Loucy (cell line): ENCODE data around the gene MMS19.

Source experiments
- H2AFZ ChIP-seq: fragments of 200-600 bp; sonication (generic); 2 replicates; pipeline ENCODE4 v1.6.0; 2016; ENCODE audit warnings: antibody characterized with exemption, mild to moderate bottlenecking, low read length, moderate library complexity
- H3F3A ChIP-seq: fragments of 200-600 bp; 2 replicates; pipeline ENCODE4 v1.6.0; 2016; ENCODE audit warnings: antibody characterized with exemption, low read depth, mild to moderate bottlenecking
- H3K27me3 ChIP-seq: fragments of 200-600 bp; sonication (generic); 2 replicates; pipeline ENCODE4 v1.6.1; 2014; ENCODE audit warnings: low read length, mild to moderate bottlenecking; ENCODE audit not compliant: insufficient read depth, poor library complexity, severe bottlenecking
- H3K36me3 ChIP-seq: fragments of 200-600 bp; sonication (generic); 2 replicates; pipeline ENCODE4 v1.6.1; 2016; ENCODE audit warnings: low read length; ENCODE audit not compliant: insufficient read depth
- H3K4me1 ChIP-seq: fragments of 200-600 bp; sonication (generic); 2 replicates; pipeline ENCODE4 v1.5.1; 2014; ENCODE audit warnings: low read length, mild to moderate bottlenecking; ENCODE audit not compliant: insufficient read depth, poor library complexity, severe bottlenecking
- H3K4me2 ChIP-seq: fragments of 200-600 bp; sonication (generic); 2 replicates; pipeline ENCODE4 v1.6.0; 2014; ENCODE audit warnings: antibody characterized with exemption, low read length, low read depth, mild to moderate bottlenecking; ENCODE audit not compliant: poor library complexity, severe bottlenecking
- H3K4me3 ChIP-seq: fragments of 200-600 bp; sonication (generic); 2 replicates; pipeline ENCODE4 v1.5.1; 2014; ENCODE audit warnings: low read length, mild to moderate bottlenecking, mixed read lengths; ENCODE audit not compliant: poor library complexity, severe bottlenecking
- H3K79me2 ChIP-seq: fragments of 200-600 bp; sonication (generic); 2 replicates; pipeline ENCODE4 v1.6.1; 2014; ENCODE audit warnings: low read length; ENCODE audit not compliant: insufficient read depth
- H3K9ac ChIP-seq: fragments of 200-600 bp; sonication (generic); 2 replicates; pipeline ENCODE4 v1.6.0; 2014; ENCODE audit warnings: mild to moderate bottlenecking, low read depth, low read length, moderate library complexity; ENCODE audit not compliant: poor library complexity, severe bottlenecking
- H3K9me2 ChIP-seq: fragments of 200-600 bp; sonication (generic); replicated peaks from 2 replicates; pipeline ENCODE4 v1.6.1; 2016; ENCODE audit warnings: low read depth, low read length, mixed read lengths
- H3K9me3 ChIP-seq: fragments of 200-600 bp; sonication (generic); 2 replicates; pipeline ENCODE4 v1.6.1; 2014; ENCODE audit warnings: mild to moderate bottlenecking, antibody characterized with exemption, low read length, low read depth; ENCODE audit not compliant: insufficient read depth
- H4K20me1 ChIP-seq: fragments of 200-600 bp; sonication (generic); 2 replicates; pipeline ENCODE4 v1.6.0; 2014; ENCODE audit warnings: antibody characterized with exemption, low read length, mild to moderate bottlenecking; ENCODE audit not compliant: insufficient read depth, poor library complexity, severe bottlenecking
- EZH2phosphoT487 ChIP-seq: fragments of 200-600 bp; IDR thresholded peaks from 2 replicates; pipeline ENCODE4 v1.6.1; 2018; ENCODE audit warnings: antibody characterized with exemption, mild to moderate bottlenecking, moderate library complexity, borderline replicate concordance
- TF ChIP-seq, protein P1 (sequence below): fragments of 200-600 bp; sonication (generic); conservative IDR thresholded peaks from 2 replicates; pipeline ENCODE4 v1.5.1; 2014; ENCODE audit warnings: mild to moderate bottlenecking, antibody characterized with exemption, low read length

MMS19 gene

GRCh38 chr10:97454330-97455036 is 43.7 kb downstream of the MMS19 start:
- H3K27me3 ChIP-seq: no peaks in the 10 kb centered on the region
- H3F3A ChIP-seq: no peaks in the 10 kb centered on the region
- H3K4me3 ChIP-seq: no peak overlapping the region
- H3K9ac ChIP-seq: no peak overlapping the region
- TF ChIP-seq, protein P1, sequence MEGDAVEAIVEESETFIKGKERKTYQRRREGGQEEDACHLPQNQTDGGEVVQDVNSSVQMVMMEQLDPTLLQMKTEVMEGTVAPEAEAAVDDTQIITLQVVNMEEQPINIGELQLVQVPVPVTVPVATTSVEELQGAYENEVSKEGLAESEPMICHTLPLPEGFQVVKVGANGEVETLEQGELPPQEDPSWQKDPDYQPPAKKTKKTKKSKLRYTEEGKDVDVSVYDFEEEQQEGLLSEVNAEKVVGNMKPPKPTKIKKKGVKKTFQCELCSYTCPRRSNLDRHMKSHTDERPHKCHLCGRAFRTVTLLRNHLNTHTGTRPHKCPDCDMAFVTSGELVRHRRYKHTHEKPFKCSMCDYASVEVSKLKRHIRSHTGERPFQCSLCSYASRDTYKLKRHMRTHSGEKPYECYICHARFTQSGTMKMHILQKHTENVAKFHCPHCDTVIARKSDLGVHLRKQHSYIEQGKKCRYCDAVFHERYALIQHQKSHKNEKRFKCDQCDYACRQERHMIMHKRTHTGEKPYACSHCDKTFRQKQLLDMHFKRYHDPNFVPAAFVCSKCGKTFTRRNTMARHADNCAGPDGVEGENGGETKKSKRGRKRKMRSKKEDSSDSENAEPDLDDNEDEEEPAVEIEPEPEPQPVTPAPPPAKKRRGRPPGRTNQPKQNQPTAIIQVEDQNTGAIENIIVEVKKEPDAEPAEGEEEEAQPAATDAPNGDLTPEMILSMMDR: no peak
- TF ChIP-seq EZH2phosphoT487: no peak
- H3K9me3 ChIP-seq: no peaks in the 10 kb centered on the region
- no peak overlapping the region for H2AFZ ChIP-seq
- peaks cover 12% of the 10 kb centered on the region for H3K4me1 ChIP-seq
- H4K20me1 ChIP-seq: peaks cover 5% of the 10 kb centered on the region
- no peaks in the 10 kb centered on the region for H3K9me2 ChIP-seq
- H3K79me2 ChIP-seq: peaks cover 24% of the 10 kb centered on the region; the same call in 1 of the 2 replicates
- H3K36me3 ChIP-seq: peaks cover 66% of the 10 kb centered on the region; the same call in 1 of the 2 replicates
- H3K4me2 ChIP-seq: no peak overlapping the region

DNA sequence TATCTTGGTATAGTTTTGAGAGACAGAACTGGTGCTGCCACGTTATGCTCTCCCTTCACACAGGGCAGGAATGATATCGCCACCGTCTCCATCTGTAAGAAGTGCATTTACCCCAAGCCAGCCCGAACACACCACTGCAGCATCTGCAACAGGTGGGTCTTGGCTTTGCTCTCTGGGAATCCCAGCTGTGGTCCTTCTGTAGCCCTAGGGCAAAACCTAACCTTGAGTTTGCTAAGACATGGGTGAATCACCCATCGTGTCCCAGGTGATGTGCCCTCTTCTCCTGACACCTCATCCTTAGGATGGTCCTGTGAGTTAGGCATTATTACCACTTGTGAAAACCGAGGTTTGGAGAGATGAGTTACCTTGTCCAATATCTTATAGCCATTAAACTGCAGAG is 45.9 kb downstream of the MMS19 start:
- Histone ChIP-seq H3K4me2 (no peak overlapping the region), H3K4me3 (no peak overlapping the region), H3K9ac (no peak overlapping the region), H3K4me1 (peaks cover 20% of the 10 kb centered on the region), H3F3A (no peaks in the 10 kb centered on the region), H3K27me3 (no peaks in the 10 kb centered on the region), H3K79me2 (peaks cover 45% of the 10 kb centered on the region), H2AFZ (no peak overlapping the region), H3K9me3 (no peaks in the 10 kb centered on the region), H4K20me1 (peaks cover 5% of the 10 kb centered on the region), H3K36me3 (peaks cover 50% of the 10 kb centered on the region; the same call in 1 of the 2 replicates), H3K9me2 (no peaks in the 10 kb centered on the region)
- TF ChIP-seq, protein P1: no peak
- no peak for TF ChIP-seq EZH2phosphoT487

DNA sequence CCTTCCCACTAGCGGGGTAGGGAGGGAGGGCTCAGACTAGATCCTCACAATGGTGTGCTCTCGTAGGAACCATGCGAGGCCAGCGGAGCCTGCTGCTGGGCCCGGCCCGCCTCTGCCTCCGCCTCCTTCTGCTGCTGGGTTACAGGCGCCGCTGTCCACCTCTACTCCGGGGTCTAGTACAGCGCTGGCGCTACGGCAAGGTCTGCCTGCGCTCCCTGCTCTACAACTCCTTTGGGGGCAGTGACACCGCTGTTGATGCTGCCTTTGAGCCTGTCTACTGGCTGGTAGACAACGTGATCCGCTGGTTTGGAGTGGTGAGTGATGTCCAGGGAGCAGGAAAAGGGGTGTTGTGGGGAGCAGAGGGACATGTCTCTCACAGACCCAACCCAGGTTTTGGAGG is 46.6 kb downstream of the MMS19 start:
- H3K4me3 ChIP-seq: no peak overlapping the region
- no peak overlapping the region for H3K4me2 ChIP-seq
- no peak for TF ChIP-seq EZH2phosphoT487
- TF ChIP-seq, protein P1: no peak
- no peaks in the 10 kb centered on the region for H3K9me2 ChIP-seq
- H3F3A ChIP-seq: no peaks in the 10 kb centered on the region
- H4K20me1 ChIP-seq: peaks cover 5% of the 10 kb centered on the region
- H2AFZ ChIP-seq: no peak overlapping the region
- peaks cover 26% of the 10 kb centered on the region for H3K4me1 ChIP-seq
- no peaks in the 10 kb centered on the region for H3K27me3 ChIP-seq
- no peaks in the 10 kb centered on the region for H3K9me3 ChIP-seq
- no peak overlapping the region for H3K9ac ChIP-seq
- H3K36me3 ChIP-seq: peaks cover 43% of the 10 kb centered on the region; the same call in 1 of the 2 replicates
- peaks cover 52% of the 10 kb centered on the region for H3K79me2 ChIP-seq
